H1 (cell line): ENCODE data around the gene MIER2. TPM values are rescaled to one million over a fixed set of nuclear protein-coding genes. Genes with fewer than 3 reads are reported as not detected.

ENCODE experiments used
- CTCF ChIA-PET: fragments of 300-600 bp; sonication (Branson Sonifier 250); formaldehyde crosslinking; loops from one replicate; lab custom pipeline; 2021; ENCODE audit not compliant: partially characterized antibody; lab: Charles Lee
- POLR2A ChIA-PET: fragments of 300-600 bp; sonication (Branson Sonifier 250); formaldehyde crosslinking; loops from one replicate; lab custom pipeline; 2021; ENCODE audit warnings: inconsistent platforms; ENCODE audit not compliant: partially characterized antibody; lab: Charles Lee
- DNase-seq, 2 experiments: peaks; one replicate each; pipeline versions ENCODE4 v3.0.0 to v3.0.0-alpha.2; 2010 to 2022; ENCODE audit warnings: low spot score in 2 of 2, low read depth in 1 of 2, mixed read lengths in 1 of 2
- FAIRE-seq: peaks from 2 replicates; lab custom pipeline; 2011; peaks lifted over from hg19 to GRCh38; lab: Jason Lieb, UNC
- H2AFZ ChIP-seq: 2 replicates; pipeline ENCODE4 v1.8.1; 2012; ENCODE audit warnings: low read length, inconsistent platforms
- H2AK5ac ChIP-seq: 2 replicates; pipeline ENCODE4 v1.6.1; 2013; ENCODE audit warnings: low read depth, low read length
- H2BK120ac ChIP-seq: replicated peaks from 2 replicates; pipeline ENCODE3; 2013; ENCODE audit warnings: low read depth, low read length, inconsistent platforms
- H2BK12ac ChIP-seq: 2 replicates; pipeline ENCODE4 v1.6.1; 2013; ENCODE audit warnings: low read depth, low read length
- H2BK15ac ChIP-seq: 2 replicates; pipeline ENCODE4 v1.6.1; 2013; ENCODE audit warnings: low read length
- H2BK20ac ChIP-seq: 2 replicates; pipeline ENCODE4 v1.6.1; 2013; ENCODE audit warnings: low read length
- H2BK5ac ChIP-seq: 2 replicates; pipeline ENCODE4 v1.6.1; 2013; ENCODE audit warnings: low read depth, low read length
- H3K14ac ChIP-seq: 2 replicates; pipeline ENCODE4 v1.6.1; 2013; ENCODE audit warnings: inconsistent platforms; ENCODE audit not compliant: insufficient read length
- H3K18ac ChIP-seq: 2 replicates; pipeline ENCODE4 v1.6.1; 2013; ENCODE audit warnings: low read length; ENCODE audit errors: extremely low read depth
- H3K23ac ChIP-seq: 2 replicates; pipeline ENCODE4 v1.6.1; 2013; ENCODE audit warnings: inconsistent platforms; ENCODE audit not compliant: insufficient read length
- H3K23me2 ChIP-seq: 2 replicates; pipeline ENCODE4 v1.6.1; 2013; ENCODE audit warnings: low read depth, low read length
- H3K27ac ChIP-seq: 2 replicates; pipeline ENCODE4 v1.6.1; 2011; ENCODE audit warnings: low read depth, low read length, inconsistent platforms
- H3K27me3 ChIP-seq, 4 experiments: replicated peaks in 1 of 4; 1 replicate in 1 of 4; 2 replicates in 3 of 4; pipeline versions ENCODE4 v1.6.1 to v1.8.1; 2011 to 2013; ENCODE audit warnings: low read length in 3 of 4, mild to moderate bottlenecking in 3 of 4, inconsistent platforms in 2 of 4, mixed read lengths in 2 of 4, moderate library complexity in 1 of 4; ENCODE audit not compliant: control insufficient read depth in 3 of 4, insufficient read depth in 3 of 4; ENCODE audit errors: extremely low read depth in 1 of 4
- H3K36me3 ChIP-seq, 4 experiments: 2 replicates each; pipeline versions ENCODE4 v1.6.1 to v1.8.1; 2011 to 2013; ENCODE audit warnings: mild to moderate bottlenecking in 4 of 4, low read length in 3 of 4, moderate library complexity in 2 of 4, control low read depth in 1 of 4, inconsistent platforms in 1 of 4; ENCODE audit not compliant: insufficient read depth in 4 of 4, control insufficient read depth in 2 of 4
- H3K4ac ChIP-seq: replicated peaks from 2 replicates; pipeline ENCODE3; 2013; ENCODE audit warnings: low read length, low read depth, mixed read lengths, inconsistent platforms; ENCODE audit not compliant: insufficient read length
- H3K4me1 ChIP-seq, 4 experiments: replicated peaks in 1 of 4; 1 replicate in 1 of 4; 2 replicates in 3 of 4; pipeline versions ENCODE4 v1.6.1 to v1.8.1; 2011 to 2013; ENCODE audit warnings: low read length in 3 of 4, inconsistent platforms in 2 of 4, mixed read lengths in 1 of 4; ENCODE audit not compliant: insufficient read depth in 4 of 4, control insufficient read depth in 3 of 4
- H3K4me2 ChIP-seq, 2 experiments: 2 replicates each; pipeline versions ENCODE4 v1.6.1 to v1.8.1; 2011 to 2013; ENCODE audit warnings: low read depth in 2 of 2, low read length in 2 of 2, control low read depth in 1 of 2, inconsistent platforms in 1 of 2, mild to moderate bottlenecking in 1 of 2; ENCODE audit not compliant: insufficient read depth in 1 of 2
- H3K4me3 ChIP-seq, 4 experiments: fragments of 200-600, 300-600 bp in 1 of 4; sonication (generic), shearing (Covaris generic), sonication (Bioruptor Twin) in 1 of 4; 2 replicates each; pipeline versions ENCODE4 v1.5.1 to v1.8.1; 2011 to 2016; ENCODE audit warnings: low read length in 4 of 4, low read depth in 3 of 4, control low read depth in 2 of 4, inconsistent platforms in 2 of 4, mild to moderate bottlenecking in 2 of 4, mixed read lengths in 1 of 4, moderate library complexity in 1 of 4; ENCODE audit not compliant: insufficient read depth in 2 of 4; ENCODE audit errors: extremely low read depth in 1 of 4
- H3K56ac ChIP-seq: replicated peaks from 2 replicates; pipeline ENCODE3; 2013; ENCODE audit warnings: low read depth, mild to moderate bottlenecking, mixed read lengths, low read length, inconsistent platforms; ENCODE audit not compliant: insufficient read length
- H3K79me1 ChIP-seq: 2 replicates; pipeline ENCODE4 v1.6.1; 2013; ENCODE audit warnings: low read depth, low read length, control low read depth
- H3K79me2 ChIP-seq, 2 experiments: 2 replicates each; pipeline versions ENCODE4 v1.6.1 to v1.8.1; 2012 to 2013; ENCODE audit warnings: low read length in 2 of 2, mild to moderate bottlenecking in 2 of 2, inconsistent platforms in 1 of 2; ENCODE audit not compliant: insufficient read depth in 2 of 2, control insufficient read depth in 1 of 2
- H3K9ac ChIP-seq, 4 experiments: replicated peaks in 1 of 4; 1 replicate in 1 of 4; 2 replicates in 3 of 4; pipeline versions ENCODE4 v1.6.1 to v1.8.1; 2011 to 2013; ENCODE audit warnings: low read depth in 3 of 4, low read length in 3 of 4, control low read depth in 2 of 4, mild to moderate bottlenecking in 2 of 4, moderate library complexity in 2 of 4, inconsistent platforms in 1 of 4; ENCODE audit errors: extremely low read depth in 1 of 4
- H3K9me3 ChIP-seq, 2 experiments: 2 replicates each; pipeline versions ENCODE4 v1.6.1 to v1.8.1; 2012 to 2013; ENCODE audit warnings: mild to moderate bottlenecking in 2 of 2, moderate library complexity in 2 of 2, control low read depth in 1 of 2, inconsistent platforms in 1 of 2, low read depth in 1 of 2, low read length in 1 of 2, mixed read lengths in 1 of 2; ENCODE audit not compliant: insufficient read depth in 2 of 2
- H4K20me1 ChIP-seq, 2 experiments: replicated peaks in 1 of 2; 2 replicates each; pipeline versions ENCODE3 to v1.8.1; 2011 to 2013; ENCODE audit warnings: inconsistent platforms in 2 of 2, low read length in 2 of 2, mild to moderate bottlenecking in 1 of 2; ENCODE audit not compliant: insufficient read depth in 2 of 2, control insufficient read depth in 1 of 2
- H4K5ac ChIP-seq: 2 replicates; pipeline ENCODE4 v1.6.1; 2013; ENCODE audit warnings: low read length, low read depth, mixed read lengths, inconsistent platforms; ENCODE audit not compliant: insufficient read length
- H4K8ac ChIP-seq: 2 replicates; pipeline ENCODE4 v1.8.0; 2013; ENCODE audit warnings: mild to moderate bottlenecking, moderate library complexity, low read length, inconsistent platforms; ENCODE audit not compliant: insufficient read depth; ENCODE audit errors: extremely low read depth
- H4K91ac ChIP-seq: replicated peaks from 2 replicates; pipeline ENCODE3; 2013; ENCODE audit warnings: low read length, mixed read lengths, inconsistent platforms; ENCODE audit not compliant: insufficient read length
- ASH2L ChIP-seq: fragments of 200-600, 300-600 bp; sonication (generic); IDR thresholded peaks from one replicate; pipeline ENCODE4 v1.7.1; 2017; ENCODE audit warnings: low read length
- BRCA1 ChIP-seq: IDR thresholded peaks from 2 replicates; pipeline ENCODE4 v1.6.1; 2012; ENCODE audit warnings: low read depth, low read length, improper control_type of control experiment
- CBX5 ChIP-seq: fragments of 300-800, 300-1000 bp; sonication (generic); IDR thresholded peaks from 2 replicates; pipeline ENCODE4 v1.7.1; 2016; ENCODE audit warnings: antibody characterized with exemption, low read length, low read depth
- FOSL1 ChIP-seq: IDR thresholded peaks from 2 replicates; pipeline ENCODE4 v1.6.1; 2011; ENCODE audit warnings: mild to moderate bottlenecking, low read depth, low read length, moderate library complexity; ENCODE audit not compliant: insufficient read depth
- JUN ChIP-seq: IDR thresholded peaks from 2 replicates; pipeline ENCODE4 v1.6.1; 2011; ENCODE audit warnings: low read depth, mild to moderate bottlenecking, improper control_type of control experiment, low read length
- JUND ChIP-seq: IDR thresholded peaks from 2 replicates; pipeline ENCODE4 v1.6.1; 2011; ENCODE audit warnings: mild to moderate bottlenecking, improper control_type of control experiment, low read length
- KDM1A ChIP-seq: fragments of 200-600, 300-600 bp; sonication (generic); IDR thresholded peaks from 2 replicates; pipeline ENCODE4 v1.7.1; 2016; ENCODE audit warnings: mild to moderate bottlenecking, low read length, borderline replicate concordance
- KDM5A ChIP-seq: fragments of 200-600 bp; IDR thresholded peaks from 2 replicates; pipeline ENCODE4 v1.7.1; 2012; ENCODE audit warnings: mild to moderate bottlenecking, low read length, inconsistent platforms, mixed read lengths
- POLR2AphosphoS5 ChIP-seq: IDR thresholded peaks from 2 replicates; pipeline ENCODE4 v1.6.1; 2011; ENCODE audit warnings: low read depth, low read length
- SIRT6 ChIP-seq: IDR thresholded peaks from one replicate; pipeline ENCODE4 v1.7.1; 2012; ENCODE audit warnings: low read length, inconsistent platforms
- SP4 ChIP-seq: IDR thresholded peaks from 2 replicates; pipeline ENCODE4 v1.6.1; 2012; ENCODE audit warnings: low read length, inconsistent platforms
- SRF ChIP-seq: IDR thresholded peaks from 2 replicates; pipeline ENCODE4 v1.6.1; 2011; ENCODE audit warnings: mild to moderate bottlenecking, low read depth, low read length, moderate library complexity
- WGBS, 2 experiments: shearing (Covaris generic) in 1 of 2; methylation state at CpG; one replicate each; pipeline versions ENCODE4 v1.1.6 to v1.1.7; 2013 to 2015; ENCODE audit warnings: low lambda C conversion rate in 2 of 2, mixed read lengths in 2 of 2, inconsistent platforms in 1 of 2, low coverage in 1 of 2, missing lambda C conversion rate in 1 of 2; ENCODE audit not compliant: insufficient replicate concordance in 2 of 2, insufficient coverage in 1 of 2, insufficient read length in 1 of 2; ENCODE audit errors: extremely low coverage in 1 of 2, missing lambda C conversion rate in 1 of 2; 5-methylcytosine and 5-hydroxymethylcytosine counted together
- polyA plus RNA-seq, 7 experiments: library from polyadenylated mRNA; depleted of rRNA in 3 of 7; stranded (reverse) in 5 of 7; unstranded in 2 of 7; fragments of >200 nt in 5 of 7; fragments of 200-250 nt in 2 of 7; gene quantifications; 1 replicate in 5 of 7; 2 replicates in 1 of 7; 4 replicates in 1 of 7; pipeline versions ENCODE4 v1.2.1 to v1.2.3, GENCODE V29; 2011 to 2013; ENCODE audit warnings: missing spikeins in 2 of 7, mixed read lengths in 2 of 7
- total RNA-seq: library from RNA; stranded (reverse); fragmentation: NEBNext Ultra II Directional; extraction: Animal tissue kit (Norgen Biotek cat#: 25700); gene quantifications from 2 replicates; pipeline ENCODE4 v1.2.1, GENCODE V29; 2021

The MIER2 gene
- total and polyA plus RNA-seq, 2 of the 8 experiments (the other 6 are each of a cell fraction or from before 2014, with no cell fraction given): 30.3 to 48.3 TPM

DNA sequence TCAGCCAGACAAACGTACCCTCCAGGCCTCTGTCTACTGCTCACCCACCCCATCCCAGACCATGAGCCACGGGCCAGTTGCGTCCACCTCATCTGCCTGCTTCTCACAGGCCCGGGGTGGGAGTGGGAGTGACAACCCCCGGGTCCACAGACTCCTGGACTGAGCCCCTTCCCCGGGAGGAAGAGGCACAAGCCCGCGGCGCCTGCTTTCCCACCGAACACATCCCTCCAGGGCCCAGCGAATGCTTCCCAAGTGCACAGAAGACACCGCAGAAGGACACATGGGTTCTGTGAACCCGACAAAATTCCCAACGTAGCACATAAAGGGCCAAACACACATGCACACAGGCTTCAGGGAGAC, 35.4 kb downstream of the MIER2 start:
- FAIRE-seq: no peak
- POLR2A ChIA-PET: no interaction called here
- 82% methylated on average over 11 of the region's 14 CpGs; no CpG with 5 or more reads in 1 of the 2 experiments for WGBS, 2 experiments

More for the DNA sequence above, 35.4 kb downstream of the MIER2 start:
- Histone ChIP-seq H3K79me2 (no peaks in the 10 kb centered on the region), H2BK20ac (no peak overlapping the region), H2AFZ (no peak overlapping the region), H3K4me1 (no peaks in the 10 kb centered on the region; a peak in 1 of 7 replicates), H2BK5ac (0 out of 2 replicates have a peak overlapping the region, but pooled peaks have one; percentile 44), H3K27ac (no peak overlapping the region), H3K23ac (no peak overlapping the region), H3K18ac (no peak overlapping the region), H4K8ac (no peak overlapping the region; the same call in 1 of the 2 replicates), H3K56ac (no peak overlapping the region), H3K4ac (no peak overlapping the region), H3K23me2 (no peaks in the 10 kb centered on the region), H2BK15ac (no peak overlapping the region), H2BK12ac (peak overlapping the region; percentile 50; the same call in 1 of the 2 replicates), H3K4me3 (no peak overlapping the region), H4K20me1 (peaks cover 11 to 22% of the 10 kb centered on the region in 2 experiments), H3K4me2 (no peak overlapping the region), H4K5ac (no peak overlapping the region), H4K91ac (no peak overlapping the region), H3K9me3 (no peaks in the 10 kb centered on the region), H3K9ac (no peak overlapping the region), H3K14ac (no peak overlapping the region), H3K79me1 (peaks cover 7% of the 10 kb centered on the region), H3K27me3 (no peaks in the 10 kb centered on the region), H2AK5ac (no peak overlapping the region), H2BK120ac (no peak overlapping the region), H3K36me3 (peaks cover 14 to 59% (median 31%) of the 10 kb centered on the region in 4 experiments; a peak in 7 of 8 replicates)
- DNase-seq: no peak
- TF ChIP-seq POLR2AphosphoS5: no peak
- no peak for TF ChIP-seq BRCA1
- TF ChIP-seq JUN: no peak
- no peak for TF ChIP-seq JUND
- no peak for TF ChIP-seq FOSL1
- no peak for TF ChIP-seq KDM1A
- no peak for TF ChIP-seq KDM5A
- no peak for TF ChIP-seq SIRT6
- no peak for TF ChIP-seq SP4
- TF ChIP-seq ASH2L: no peak
- TF ChIP-seq SRF: no peak
- no peak for TF ChIP-seq CBX5
- CTCF ChIA-PET: no interaction called here
